Mucosa of gallbladder (tissue), 1 donor: ENCODE results near the gene TRPM3. TPM values are rescaled to one million over a fixed set of nuclear protein-coding genes. Genes with fewer than 3 reads are reported as not detected.

ENCODE experiments used
- DNase-seq: peaks from one replicate; pipeline ENCODE4 v3.0.0-alpha.2; 2020; ENCODE audit warnings: low spot score
- total RNA-seq: library from RNA; stranded (reverse); gene quantifications from one replicate; pipeline ENCODE4 v1.2.1, GENCODE V29; 2021
- donor health status: DM: no; HTN: no; CAD: no.

The TRPM3 gene
- total RNA-seq, 1 donor from 2014 or later, result 9.2 TPM

DNA sequence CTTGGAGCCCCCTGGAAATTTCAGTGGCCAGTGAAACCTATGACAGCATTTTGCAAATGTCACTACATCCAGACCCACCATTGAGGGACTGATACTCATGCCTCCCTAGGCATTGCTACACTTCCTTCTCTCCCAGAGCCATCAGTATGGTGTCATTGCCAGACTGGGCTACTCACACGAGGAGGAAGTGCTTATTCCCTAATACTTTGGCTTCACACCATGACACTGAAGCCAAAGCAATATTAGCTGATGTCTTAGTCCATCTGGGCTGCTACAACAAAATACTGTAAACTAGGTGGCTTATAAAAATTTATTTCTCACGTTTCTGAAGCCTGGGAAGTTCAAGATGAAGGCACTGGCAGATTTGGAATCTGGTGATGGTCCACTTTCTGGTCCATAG, 22.6 kb downstream of the TRPM3 start:
- no peak for DNase-seq

DNA sequence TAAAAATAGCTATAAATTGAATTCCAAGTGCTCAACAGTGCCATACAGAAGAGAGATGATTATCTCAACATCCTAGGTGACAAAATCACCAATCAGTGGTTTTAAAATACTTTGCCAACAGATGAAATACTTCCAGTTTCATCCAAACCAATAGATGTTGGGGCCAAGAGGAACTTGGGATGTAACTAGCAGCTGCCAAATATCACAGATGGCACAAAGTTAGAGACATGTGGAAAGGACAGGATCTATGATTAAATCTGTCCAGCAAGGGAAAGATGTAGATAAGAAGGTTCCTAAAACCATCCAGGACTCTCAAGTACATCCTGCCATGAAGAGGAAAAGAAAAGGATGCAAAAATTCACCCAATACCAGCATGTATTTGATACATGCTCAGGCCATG, 23.8 kb downstream of the TRPM3 start:
- no peak for DNase-seq

DNA sequence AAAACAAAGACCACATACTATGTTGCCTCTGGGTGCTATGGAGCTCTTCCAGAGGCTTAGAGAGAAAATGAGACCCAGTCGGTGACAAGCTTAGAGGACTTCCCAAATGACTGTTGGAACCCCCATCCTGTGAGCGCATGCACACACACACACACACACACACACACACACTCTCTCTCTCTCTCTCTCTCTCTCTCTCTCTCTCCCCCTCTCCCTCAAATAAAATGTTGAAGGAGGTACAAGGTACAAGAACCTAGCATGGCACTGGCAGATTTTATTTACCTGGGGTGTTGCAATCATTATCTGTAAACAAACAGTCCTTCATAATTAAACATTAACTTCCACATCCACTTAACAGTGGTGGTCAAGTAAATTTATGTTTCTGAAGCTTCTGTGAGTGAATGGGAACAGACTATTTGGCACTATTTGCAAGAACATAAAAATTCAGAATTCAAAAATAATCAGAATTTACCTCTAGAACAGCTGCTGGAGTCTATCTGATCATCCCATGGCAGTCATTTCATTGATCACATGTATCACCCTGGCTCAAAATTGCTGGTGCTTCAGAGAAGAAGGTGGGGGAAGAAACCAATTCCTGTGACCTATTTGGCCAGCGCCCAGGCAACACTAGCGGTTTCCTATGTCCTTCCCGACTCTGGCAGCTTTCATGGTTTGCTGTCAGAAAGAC, 24.9 kb downstream of the TRPM3 start:
- peak; percentile 14 for DNase-seq

DNA sequence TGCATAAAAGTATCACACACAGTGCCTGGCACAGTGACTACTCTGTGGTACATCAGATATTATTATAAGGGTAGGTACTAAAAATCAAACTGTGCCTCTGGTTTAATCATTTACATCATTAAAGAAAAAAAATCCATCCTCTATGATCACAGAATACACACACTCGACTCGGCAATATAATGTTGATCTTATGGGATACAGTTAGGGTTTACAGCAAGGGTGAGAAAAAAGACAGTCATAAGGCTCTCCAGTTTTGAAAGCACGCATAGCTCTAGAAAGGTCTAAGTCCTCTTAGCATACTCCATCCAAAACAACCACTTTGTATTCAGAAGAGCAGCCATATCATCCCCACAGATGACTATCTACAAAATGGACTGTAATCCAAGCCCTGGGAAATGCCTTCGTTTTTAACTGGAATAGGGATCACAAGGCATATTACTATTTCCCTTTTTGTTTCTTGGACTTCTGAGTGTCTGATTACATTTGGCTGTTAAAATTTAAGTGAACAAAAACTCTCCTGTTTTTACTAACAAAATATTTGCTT, 26.6 kb downstream of the TRPM3 start:
- DNase-seq, result no peak

DNA sequence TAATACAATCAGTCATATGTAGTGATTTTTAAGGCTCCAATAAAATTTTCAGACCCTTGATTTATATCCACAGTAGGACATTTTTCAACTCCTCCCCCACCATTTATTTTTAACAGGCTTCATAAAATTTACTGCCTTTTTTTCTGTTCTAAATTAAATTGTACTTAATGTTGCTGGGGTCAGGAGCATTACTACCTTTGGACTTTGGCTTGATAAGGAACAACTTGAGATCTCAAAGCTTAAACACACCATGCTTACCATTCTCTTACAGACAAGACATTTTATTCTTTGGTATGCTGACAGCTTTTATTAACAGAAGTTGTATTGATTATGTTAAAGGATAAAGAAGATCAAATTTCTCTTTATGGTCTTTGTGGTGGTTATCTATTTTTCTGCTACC, 30.5 kb downstream of the TRPM3 start:
- DNase-seq, result no peak

DNA sequence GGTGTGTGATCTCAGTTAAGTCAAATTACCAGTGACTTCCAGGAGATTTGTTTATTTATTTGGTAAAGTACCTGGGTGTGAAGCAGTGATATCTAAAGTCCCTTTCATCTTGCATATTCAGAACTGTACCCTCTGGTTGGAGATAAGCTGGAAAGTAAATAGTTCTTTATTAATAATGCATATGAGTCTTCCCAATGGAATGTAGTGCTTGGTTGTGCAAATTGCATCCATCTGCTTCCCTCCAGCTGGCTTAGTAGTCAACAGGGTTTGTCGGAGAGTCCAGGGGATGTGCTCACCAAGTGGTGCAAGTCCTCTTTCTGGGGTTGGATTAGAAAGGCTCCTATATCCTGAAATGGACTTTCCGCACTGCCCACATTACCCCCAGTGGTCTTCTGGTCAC, 42.0 kb downstream of the TRPM3 start:
- DNase-seq, result no peak

DNA sequence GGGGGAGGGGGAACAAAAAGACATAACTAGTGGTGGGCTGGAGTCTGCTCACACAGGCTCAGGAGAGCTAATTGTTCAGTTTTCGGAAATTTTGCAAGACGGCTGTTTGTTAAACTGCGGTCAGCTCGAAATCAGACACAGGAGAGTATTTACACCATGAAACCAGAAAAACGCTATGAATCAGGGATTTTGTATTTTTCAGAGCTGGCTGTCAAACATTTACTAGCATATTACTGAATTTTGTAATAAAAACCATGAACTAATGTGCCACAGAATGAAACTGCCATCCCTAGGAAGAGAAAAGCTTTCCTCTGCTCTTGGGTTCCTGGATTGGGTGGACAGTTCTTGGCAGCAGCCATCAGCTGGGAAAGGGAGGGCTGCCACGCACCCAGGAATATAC, 45.3 kb downstream of the TRPM3 start:
- DNase-seq, result no peak

DNA sequence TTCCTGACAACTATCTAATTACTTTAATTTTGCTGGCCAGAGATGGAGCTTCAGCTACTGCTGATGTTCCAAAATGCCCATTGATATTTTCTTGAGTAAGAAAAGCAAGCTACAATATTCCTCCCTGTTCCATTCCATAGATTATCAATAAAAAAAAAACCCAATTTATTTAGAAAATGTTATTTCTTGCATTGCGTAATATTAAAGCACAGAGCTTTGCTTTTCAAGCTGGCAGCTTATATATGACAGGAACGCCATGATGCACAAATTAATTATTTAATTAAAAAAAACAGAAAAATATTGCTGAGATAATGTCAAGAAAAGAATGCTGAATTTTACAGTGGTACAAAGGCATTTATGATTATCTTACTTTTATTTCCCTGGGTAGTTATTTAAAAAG, 47.9 kb downstream of the TRPM3 start:
- DNase-seq, result no peak

DNA sequence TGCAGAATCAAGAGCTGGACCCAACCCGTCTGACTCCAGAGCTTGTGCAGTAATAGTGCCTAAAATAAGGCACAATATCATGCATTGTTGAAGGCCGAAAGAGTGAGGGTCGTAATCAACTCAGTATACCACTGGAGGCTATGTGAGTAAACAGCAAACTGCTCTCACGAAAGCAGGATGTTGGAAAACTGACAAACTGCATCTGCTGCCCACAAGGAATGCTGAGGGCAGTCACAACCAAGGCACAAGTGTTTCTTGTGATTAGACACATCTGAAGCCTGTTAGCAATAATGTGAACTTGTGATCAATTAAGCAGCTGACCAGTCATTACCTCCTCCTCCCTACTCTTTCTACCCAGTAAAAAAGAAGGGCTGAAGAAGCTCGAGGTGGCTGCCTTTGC, 48.8 kb downstream of the TRPM3 start:
- DNase-seq, result no peak

DNA sequence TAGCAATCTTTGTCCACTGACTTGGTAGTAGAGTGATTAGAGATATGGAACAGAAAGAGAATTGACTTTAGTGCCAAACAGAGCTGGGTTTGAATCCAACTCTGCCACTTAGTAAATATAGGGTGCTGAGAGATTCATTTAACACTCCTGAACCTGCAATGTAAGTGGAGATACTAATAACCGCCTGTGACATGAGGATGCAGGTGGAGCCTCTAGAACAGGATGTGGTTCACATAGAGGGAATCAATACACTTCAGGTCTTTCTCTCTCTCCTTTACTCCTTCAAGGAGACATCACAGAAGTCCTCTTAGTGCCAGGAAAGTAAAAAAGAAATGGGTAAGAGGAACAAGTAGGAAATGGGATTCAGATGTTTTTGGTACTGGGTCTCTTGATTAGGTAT, 49.8 kb downstream of the TRPM3 start:
- no peak for DNase-seq

DNA sequence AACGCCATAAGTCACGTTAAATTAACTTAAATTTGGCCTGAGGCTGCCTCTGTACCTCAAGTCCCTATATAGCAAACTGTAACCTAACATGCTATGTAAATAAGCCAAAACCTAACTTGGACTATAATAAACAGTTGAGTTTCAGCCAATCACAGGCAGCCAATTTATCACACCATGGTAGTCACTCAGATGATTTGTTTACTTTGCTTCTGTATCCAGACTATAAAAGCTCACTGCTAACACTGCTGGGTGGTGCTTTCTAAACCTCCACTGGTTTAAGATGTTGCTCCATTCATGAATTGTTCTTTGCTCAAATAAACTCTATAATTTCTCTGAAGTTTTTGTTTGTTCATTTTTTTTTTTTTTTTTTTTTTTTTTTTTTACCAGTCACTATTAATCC, 62.8 kb downstream of the TRPM3 start:
- DNase-seq, result no peak

DNA sequence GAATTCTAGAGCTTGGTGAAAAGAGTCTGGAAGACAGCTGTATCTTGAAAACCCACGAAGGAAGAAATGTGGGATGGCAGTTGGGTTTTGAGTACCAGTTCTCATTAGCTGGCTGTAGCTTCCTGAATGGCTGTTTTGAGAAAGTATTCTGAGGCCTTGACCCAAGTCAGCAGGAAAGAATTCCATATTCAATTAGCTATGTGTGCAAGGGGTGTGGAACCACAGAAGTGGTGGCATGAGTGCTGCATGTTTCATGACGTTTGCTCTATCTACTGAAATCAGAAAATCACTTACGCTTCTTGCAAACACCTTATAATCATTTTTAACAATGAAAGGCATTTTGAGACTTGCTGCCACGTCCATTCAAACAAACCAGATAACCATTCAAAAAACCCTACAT, 69.1 kb downstream of the TRPM3 start:
- DNase-seq, result no peak

DNA sequence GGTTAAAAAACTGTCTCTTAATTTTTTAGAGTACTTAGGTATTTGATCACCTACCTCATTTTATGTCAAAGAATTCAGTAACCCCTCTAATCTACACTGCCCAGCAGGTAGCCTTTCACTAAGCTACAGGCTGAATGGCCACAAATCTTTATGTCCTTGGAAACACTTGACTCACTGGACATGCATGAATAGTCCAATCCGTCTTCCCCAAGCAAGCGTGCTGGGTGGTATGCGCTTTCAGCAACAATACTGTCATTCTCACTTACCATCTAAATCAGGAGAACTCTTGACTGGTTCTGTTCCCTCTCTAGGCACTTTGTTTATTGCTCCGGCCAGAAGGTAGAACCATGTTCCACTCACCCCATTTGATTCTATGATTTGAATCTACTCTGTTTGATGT, 73.1 kb downstream of the TRPM3 start:
- no peak for DNase-seq

DNA sequence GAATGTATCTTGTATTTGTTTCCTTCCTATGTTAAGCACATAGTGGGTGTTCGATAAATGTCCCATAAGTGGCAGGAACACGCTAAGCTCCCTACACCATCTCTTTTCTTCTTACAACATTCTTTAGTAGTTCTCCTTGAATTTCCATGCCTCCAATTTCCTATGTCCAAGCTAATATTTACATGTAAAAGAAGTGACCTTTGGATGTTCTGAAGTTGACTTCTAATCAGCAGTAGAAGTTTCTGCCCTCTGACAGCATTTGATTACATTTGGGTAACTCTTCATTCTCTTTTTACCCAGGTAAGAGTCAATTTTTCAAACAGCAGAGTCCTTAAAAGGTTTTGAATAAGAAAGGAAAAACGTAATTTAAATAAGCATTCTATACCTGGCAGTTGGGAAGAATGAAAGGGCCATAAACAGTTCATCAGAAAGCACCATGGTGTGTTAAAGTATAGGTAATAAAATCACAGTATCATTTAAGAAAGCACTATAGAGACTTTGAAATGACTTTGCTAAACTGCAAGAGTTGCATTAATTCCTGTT, 78.9 kb downstream of the TRPM3 start:
- no peak for DNase-seq

DNA sequence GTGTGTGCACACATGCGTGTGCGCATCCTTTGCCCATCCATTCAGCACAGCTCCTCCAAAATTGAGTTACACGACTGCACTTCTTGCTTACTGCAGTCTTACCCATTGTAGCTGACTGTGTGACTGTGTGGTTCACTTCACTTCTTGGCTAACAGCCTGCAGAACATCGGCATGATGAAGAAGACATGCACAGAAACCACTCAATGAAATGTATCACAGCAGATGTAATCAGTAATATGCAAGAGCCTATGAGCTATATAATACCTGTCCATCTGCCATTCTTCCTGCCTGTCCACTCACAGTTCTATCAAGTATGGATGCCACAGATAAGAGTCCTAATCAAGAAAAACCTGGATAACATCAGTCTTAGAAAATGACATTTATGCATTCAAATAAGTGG, 83.9 kb downstream of the TRPM3 start:
- no peak for DNase-seq

DNA sequence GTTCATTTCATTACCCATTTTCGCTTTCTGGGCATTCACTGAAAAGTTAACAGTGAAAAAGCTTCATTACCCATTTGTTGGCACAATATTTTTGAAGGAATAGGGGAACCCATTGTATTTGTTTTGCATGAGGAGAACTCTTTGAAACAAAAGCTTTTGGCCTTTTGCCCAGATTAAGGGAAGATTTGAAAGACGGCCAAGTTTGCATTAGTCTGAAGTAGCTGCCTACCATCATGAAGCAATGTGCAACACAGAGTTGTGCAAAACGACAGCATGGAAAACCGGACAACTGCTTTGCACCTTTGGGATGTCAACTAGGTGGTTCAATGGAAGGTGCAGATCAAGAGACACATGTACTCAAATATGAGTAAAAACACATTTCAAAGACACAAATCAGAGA, 84.9 kb downstream of the TRPM3 start:
- DNase-seq, result peak; percentile 57

DNA sequence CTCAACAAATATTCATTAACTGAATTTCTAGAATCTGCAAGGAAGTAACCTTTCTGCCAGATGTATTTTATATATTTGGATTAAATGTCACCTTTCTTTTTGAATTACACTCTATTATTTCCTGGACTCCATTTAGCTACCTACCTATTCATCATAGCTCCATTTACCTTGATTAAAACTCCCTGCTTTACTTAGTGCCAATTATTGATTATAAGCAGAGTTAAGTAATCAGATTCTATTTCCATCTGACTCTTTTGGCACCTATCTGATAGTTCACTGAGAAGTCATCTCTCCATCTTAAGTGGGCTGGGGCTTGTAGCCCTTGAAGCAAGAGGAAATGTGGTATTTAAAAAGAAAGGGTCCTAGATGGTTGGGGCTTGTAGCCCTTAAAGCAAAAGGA, 88.6 kb downstream of the TRPM3 start:
- DNase-seq, result no peak

DNA sequence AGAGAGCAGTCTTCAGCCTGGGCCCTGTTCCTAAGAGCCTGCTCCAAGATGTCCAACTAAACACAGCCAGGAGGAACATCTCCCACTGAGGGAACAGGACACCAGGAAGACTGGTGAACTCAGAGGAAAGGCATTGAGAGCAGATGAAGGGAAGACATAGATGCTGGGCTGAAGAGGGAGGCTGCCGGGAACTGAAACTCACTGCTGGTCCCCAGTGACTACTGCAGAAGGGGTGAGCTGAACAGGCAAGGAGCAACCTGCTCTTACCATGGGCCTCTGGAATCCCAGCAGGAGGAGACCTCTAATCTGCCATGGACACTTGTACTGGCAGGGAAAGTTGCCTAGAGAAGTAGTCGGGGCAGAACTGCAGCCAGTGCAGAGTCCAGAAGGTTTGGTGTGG, 95.7 kb downstream of the TRPM3 start:
- DNase-seq, result no peak

DNA sequence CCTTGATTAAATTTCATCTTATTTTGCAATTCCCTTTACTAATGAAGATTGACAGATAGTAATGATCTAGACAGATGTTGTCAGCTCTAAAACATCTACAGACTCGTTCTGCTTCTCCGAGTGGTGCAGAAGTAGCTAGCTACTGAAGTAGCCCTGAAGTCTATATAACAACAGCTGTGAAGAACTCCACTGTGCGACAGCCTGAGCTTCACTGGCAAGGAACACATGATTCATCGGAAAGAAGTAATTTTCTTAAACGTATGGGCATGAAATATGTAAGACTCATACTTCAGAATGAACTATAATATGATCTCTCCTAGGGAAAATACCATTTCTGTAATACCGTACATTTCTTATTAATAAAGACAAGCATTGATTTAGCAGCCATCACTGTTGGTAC, 96.2 kb downstream of the TRPM3 start:
- DNase-seq, result no peak

DNA sequence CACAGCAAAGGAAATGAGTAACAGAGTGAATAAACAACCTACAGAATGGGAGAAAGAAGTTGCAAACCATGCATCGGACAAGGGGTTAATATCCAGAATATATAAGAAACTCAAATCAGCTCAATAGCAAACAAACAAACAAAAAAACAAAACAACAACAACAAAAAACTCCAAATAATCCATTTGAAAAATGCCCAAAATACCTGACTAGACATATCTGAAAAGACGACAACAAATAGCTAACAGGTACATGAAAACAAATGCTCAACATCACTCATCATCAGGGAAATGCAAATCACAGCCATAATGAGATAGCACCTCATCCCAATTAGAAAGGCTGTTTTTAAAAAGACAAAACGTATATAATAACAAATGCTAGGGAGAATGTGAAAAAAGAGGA, 111.2 kb downstream of the TRPM3 start:
- no peak for DNase-seq

DNA sequence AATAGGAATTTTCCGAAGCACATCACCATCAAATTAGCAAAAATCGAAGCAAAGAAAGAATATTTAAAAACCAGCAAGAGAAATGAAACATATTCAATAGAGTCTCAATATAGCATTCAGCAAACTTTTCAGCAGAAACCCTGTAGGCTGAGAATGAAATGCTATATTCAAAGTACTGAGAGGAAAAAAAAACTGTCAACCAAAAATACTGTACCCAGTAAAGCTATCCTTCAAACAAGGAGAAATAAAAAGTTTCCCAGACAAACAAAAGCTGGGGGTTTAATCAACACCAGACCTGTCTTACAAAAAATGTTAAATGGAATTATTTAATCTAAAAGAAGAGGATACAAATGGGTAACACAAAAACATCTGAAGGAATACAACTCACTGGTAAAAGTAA, 116.0 kb downstream of the TRPM3 start:
- no peak for DNase-seq

DNA sequence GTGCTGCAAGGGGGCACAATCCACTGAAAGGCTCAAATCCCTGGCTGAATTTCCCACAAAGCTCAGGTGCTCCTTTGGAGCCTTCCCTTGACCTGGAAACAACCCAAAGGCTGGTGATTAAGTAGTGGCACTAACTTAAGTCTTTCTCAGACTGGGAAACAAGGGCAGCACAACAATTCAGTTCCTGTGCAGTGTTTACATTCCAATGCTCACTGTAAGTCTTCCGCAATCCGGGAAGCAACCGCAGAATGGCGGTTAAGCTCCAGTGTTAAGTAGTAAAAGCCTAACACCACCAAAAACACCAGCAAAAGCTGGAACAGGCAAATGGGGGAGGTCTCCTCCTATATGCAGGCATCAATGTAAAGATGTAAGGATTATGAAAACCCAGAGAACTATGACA, 117.2 kb downstream of the TRPM3 start:
- no peak for DNase-seq

DNA sequence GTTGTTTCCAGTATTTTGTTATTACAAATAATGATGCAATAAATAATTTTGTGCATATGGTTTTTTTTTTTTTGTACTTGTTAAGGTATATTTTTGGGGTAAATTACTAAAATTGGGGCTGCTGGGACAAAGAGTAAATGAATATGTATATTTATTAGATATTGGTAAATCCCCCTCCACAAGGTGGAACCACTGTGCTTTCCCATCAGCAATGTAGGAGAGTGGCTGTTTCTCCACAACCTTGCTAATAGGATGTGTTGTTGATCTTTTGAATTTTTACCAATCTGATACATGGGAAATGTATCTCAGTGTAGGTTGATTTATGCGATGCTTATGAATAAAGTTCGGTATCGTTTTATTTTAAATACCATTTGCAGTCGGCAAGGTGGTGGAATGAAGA, 118.1 kb downstream of the TRPM3 start:
- DNase-seq, result no peak

DNA sequence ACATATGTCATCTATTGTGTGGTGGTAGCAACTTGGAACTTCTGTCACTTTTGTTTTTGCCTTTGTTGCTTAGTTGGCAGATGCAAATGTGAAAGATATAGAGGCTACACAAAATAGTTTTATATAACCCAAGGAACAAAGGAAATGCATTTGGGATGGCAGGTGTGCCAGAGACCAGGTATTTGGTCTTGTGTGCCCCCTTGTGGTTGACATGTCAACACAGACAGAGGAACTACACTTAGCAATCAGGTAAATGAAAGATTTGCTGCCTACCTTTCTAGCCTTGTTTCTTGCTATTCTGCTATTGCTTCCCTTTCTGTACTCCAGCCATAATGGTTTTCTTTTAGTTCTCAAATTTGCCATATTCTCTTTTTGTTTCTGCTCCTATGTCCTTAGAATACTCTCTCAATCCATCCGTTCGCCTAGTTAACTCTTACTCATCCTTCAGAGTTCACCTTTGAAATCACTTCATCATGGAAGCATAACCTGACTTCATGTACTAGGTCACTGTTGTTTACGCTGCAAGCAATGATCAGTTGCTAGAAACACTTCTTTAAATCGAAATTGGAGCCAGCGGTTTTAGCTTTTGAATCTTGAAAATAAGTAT, 119.5 kb downstream of the TRPM3 start:
- peak; percentile 32 for DNase-seq
